Fibroblast of lung (primary cell): Measurements from ENCODE around the gene ZFAND2B.

Source experiments
- CTCF ChIP-seq, 2 donors: IDR thresholded peaks in 1 of 2; conservative IDR thresholded peaks in 1 of 2; 1 replicate in 1 of 2; 2 replicates in 1 of 2; pipeline ENCODE4 v1.5.1; 2011 to 2012; ENCODE audit warnings: low read length in 2 of 2, control low read depth in 1 of 2, inconsistent platforms in 1 of 2, low read depth in 1 of 2, mild to moderate bottlenecking in 1 of 2
- EZH2 ChIP-seq: IDR thresholded peaks from 2 replicates; pipeline ENCODE4 v1.5.1; 2012; ENCODE audit warnings: low read length, control low read depth, mild to moderate bottlenecking; ENCODE audit errors: missing control alignments

- TF ChIP-seq CTCF (conservative IDR thresholded peaks at IDR 0.05 in 1 of 2, IDR thresholded peaks at IDR 0.05 in 1 of 2; ENCODE audit: low read depth in 1 of 2, low read length in 2 of 2): no peak
- no peak for TF ChIP-seq EZH2
These were observed 2.9 kb downstream of the ZFAND2B start for GRCh38 chr2:219209236-219210195.
